Measurements from ENCODE around the gene HACD1.

HACD1 gene

GRCh38 chr10:17547060-17547459 lies 70.1 kb downstream of the HACD1 start:
- no peak overlapping the region for H3K9ac ChIP-seq (ENCODE audit: low read length)
- H3K4me1 ChIP-seq (ENCODE audit: insufficient read depth, low read length, severe bottlenecking), result no peaks in the 10 kb centered on the region
- no peak overlapping the region for H2AFZ ChIP-seq (ENCODE audit: low read length)
- H4K20me1 ChIP-seq (ENCODE audit: insufficient read depth, low read length), result no peaks in the 10 kb centered on the region
- H3K27me3 ChIP-seq (ENCODE audit: insufficient read depth, low read length), result 0 out of 2 replicates have a peak, but pooled peaks cover 4% of the 10 kb centered on the region
- H3K9me3 ChIP-seq (ENCODE audit: low read length), result no peaks in the 10 kb centered on the region
- TF ChIP-seq EZH2 (IDR thresholded peaks at IDR 0.05; ENCODE audit: borderline replicate concordance, low read length), result no peak
- no peak for TF ChIP-seq CTCF (IDR thresholded peaks at IDR 0.05; ENCODE audit: low read length)
- H3K79me2 ChIP-seq (ENCODE audit: insufficient read depth, low read length), result no peaks in the 10 kb centered on the region
- H3K27ac ChIP-seq (ENCODE audit: low read depth, low read length, poor library complexity, severe bottlenecking), result no peak overlapping the region
- no peaks in the 10 kb centered on the region for H3F3A ChIP-seq (ENCODE audit: insufficient read depth, low read length)
- H3K36me3 ChIP-seq (ENCODE audit: insufficient read depth, low read length), result no peaks in the 10 kb centered on the region
- H3K4me2 ChIP-seq (ENCODE audit: low read length), result no peak overlapping the region
- no peaks in the 10 kb centered on the region for H3K9me2 ChIP-seq (ENCODE audit: low read depth, low read length)
- no peak overlapping the region for H3K4me3 ChIP-seq (ENCODE audit: low read depth, low read length, poor library complexity, severe bottlenecking)

GRCh38 chr10:17544465-17544864 lies 72.7 kb downstream of the HACD1 start:
- H3K4me2 ChIP-seq (ENCODE audit: low read length), result no peak overlapping the region
- H3K9me3 ChIP-seq (ENCODE audit: low read length), result no peaks in the 10 kb centered on the region
- no peaks in the 10 kb centered on the region for H3K79me2 ChIP-seq (ENCODE audit: insufficient read depth, low read length)
- no peaks in the 10 kb centered on the region for H3K9me2 ChIP-seq (ENCODE audit: low read depth, low read length)
- H3K27me3 ChIP-seq (ENCODE audit: insufficient read depth, low read length), result 0 out of 2 replicates have a peak, but pooled peaks cover 3% of the 10 kb centered on the region
- H4K20me1 ChIP-seq (ENCODE audit: insufficient read depth, low read length), result no peaks in the 10 kb centered on the region
- no peak overlapping the region for H3K4me3 ChIP-seq (ENCODE audit: low read depth, low read length, poor library complexity, severe bottlenecking)
- H3K36me3 ChIP-seq (ENCODE audit: insufficient read depth, low read length), result no peaks in the 10 kb centered on the region
- H3K27ac ChIP-seq (ENCODE audit: low read depth, low read length, poor library complexity, severe bottlenecking), result no peak overlapping the region
- H3K9ac ChIP-seq (ENCODE audit: low read length), result no peak overlapping the region
- H3K4me1 ChIP-seq (ENCODE audit: insufficient read depth, low read length, severe bottlenecking), result no peaks in the 10 kb centered on the region
- no peak for TF ChIP-seq CTCF (IDR thresholded peaks at IDR 0.05; ENCODE audit: low read length)
- TF ChIP-seq EZH2 (IDR thresholded peaks at IDR 0.05; ENCODE audit: borderline replicate concordance, low read length), result no peak
- H3F3A ChIP-seq (ENCODE audit: insufficient read depth, low read length), result no peaks in the 10 kb centered on the region
- H2AFZ ChIP-seq (ENCODE audit: low read length), result no peak overlapping the region

Measured in OCI-LY1 (cell line).